HepG2 (cell line): ENCODE data around the gene DDC. TPM values are rescaled to one million over a fixed set of nuclear protein-coding genes. Genes with fewer than 3 reads are reported as not detected.

Experiments used
- ATAC-seq: fragments of 200-7000 bp; cut with Tn5 transposase; 3 replicates; pipeline ENCODE4 v1.9.1; 2020; ENCODE audit warnings: mild to moderate bottlenecking, moderate library complexity
- BruUV-seq: library from RNA; stranded (reverse); fragments of 400-500 nt; replicated peaks from 2 replicates; lab custom pipeline; 2021; lab: Mats Ljungman, UMichigan
- CTCF ChIA-PET: fragments of 300-600 bp; formaldehyde crosslinking; extraction: SDS; loops from one replicate; lab custom pipeline; 2021; ENCODE audit warnings: low total read pairs, inconsistent platforms, low intra/inter-chr PET ratio; lab: Yijun Ruan, JAX
- POLR2A ChIA-PET: fragments of 350-600 bp; sonication (Branson Sonifier 250); formaldehyde crosslinking; loops from one replicate; lab custom pipeline; 2020; ENCODE audit warnings: antibody characterized with exemption, inconsistent platforms; lab: Yijun Ruan, JAX
- DNase-seq: peaks from one replicate; pipeline ENCODE4 v3.0.0-alpha.2; 2015; ENCODE audit warnings: low spot score
- FAIRE-seq: peaks from 3 replicates; lab custom pipeline; 2011; peaks lifted over from hg19 to GRCh38; lab: Jason Lieb, UNC
- H2AFZ ChIP-seq: one replicate; pipeline ENCODE4 v1.6.1; 2011; ENCODE audit warnings: low read length, inconsistent platforms
- H3K27ac ChIP-seq: fragments of 300-600 bp; 3 replicates; pipeline ENCODE4 v1.8.0; 2011; ENCODE audit warnings: mixed run types, mild to moderate bottlenecking, mixed read lengths, low read length, inconsistent platforms; ENCODE audit not compliant: insufficient read depth; ENCODE audit errors: extremely low read length
- H3K27me3 ChIP-seq, 2 experiments: fragments of 200-600 bp in 1 of 2; 2 replicates in 1 of 2; 3 replicates in 1 of 2; pipeline versions ENCODE4 v1.6.0 to v1.8.0; 2011; ENCODE audit warnings: low read length in 2 of 2, mild to moderate bottlenecking in 2 of 2, moderate library complexity in 2 of 2, inconsistent platforms in 1 of 2; ENCODE audit not compliant: insufficient read depth in 2 of 2, control insufficient read depth in 1 of 2
- H3K36me3 ChIP-seq, 2 experiments: fragments of 200-600 bp in 1 of 2; replicated peaks in 1 of 2; 2 replicates in 1 of 2; 3 replicates in 1 of 2; pipeline versions ENCODE4 v1.5.1 to v1.8.0; 2011; ENCODE audit warnings: low read length in 2 of 2, inconsistent platforms in 1 of 2; ENCODE audit not compliant: insufficient read depth in 2 of 2, control insufficient read depth in 1 of 2
- H3K4me1 ChIP-seq: 2 replicates; pipeline ENCODE4 v1.5.1; 2012; ENCODE audit warnings: low read length, inconsistent platforms; ENCODE audit not compliant: insufficient read depth
- H3K4me2 ChIP-seq: 2 replicates; pipeline ENCODE4 v1.6.0; 2011; ENCODE audit warnings: low read depth, low read length, inconsistent platforms
- H3K4me3 ChIP-seq, 3 experiments: fragments of 200-600 bp in 1 of 3; sonication (generic), shearing (Covaris generic) in 1 of 3; replicated peaks in 1 of 3; 2 replicates each; pipeline ENCODE4 v1.5.1; 2011 to 2016; ENCODE audit warnings: low read length in 3 of 3, inconsistent platforms in 2 of 3, low read depth in 2 of 3, mild to moderate bottlenecking in 2 of 3, control low read depth in 1 of 3, mixed read lengths in 1 of 3; ENCODE audit not compliant: insufficient read depth in 1 of 3
- H3K79me2 ChIP-seq: one replicate; pipeline ENCODE4 v1.6.1; 2011; ENCODE audit warnings: low read length, inconsistent platforms; ENCODE audit not compliant: insufficient read depth
- H3K9ac ChIP-seq: 2 replicates; pipeline ENCODE4 v1.6.0; 2011; ENCODE audit warnings: mild to moderate bottlenecking, low read depth, low read length, inconsistent platforms; ENCODE audit not compliant: insufficient read depth
- H3K9me3 ChIP-seq: 2 replicates; pipeline ENCODE4 v1.5.1; 2012; ENCODE audit warnings: mild to moderate bottlenecking, low read length
- H4K20me1 ChIP-seq: 2 replicates; pipeline ENCODE4 v1.6.0; 2011; ENCODE audit warnings: inconsistent platforms, mild to moderate bottlenecking, low read length, moderate library complexity; ENCODE audit not compliant: insufficient read depth
- ARID5B ChIP-seq: IDR thresholded peaks from 2 replicates; pipeline ENCODE4 v1.4.0; 2020; ENCODE audit warnings: mild to moderate bottlenecking, missing genetic modification reagents
- BRF2 ChIP-seq: sonication (generic); formaldehyde crosslinking; IDR thresholded peaks from 2 replicates; pipeline ENCODE4 v1.8.1; 2022; ENCODE audit warnings: mild to moderate bottlenecking, missing genetic modification reagents
- MIER2 ChIP-seq: IDR thresholded peaks from 2 replicates; pipeline ENCODE4 v1.6.1; 2016; ENCODE audit warnings: missing biosample characterization, missing genetic modification reagents
- PITX1 ChIP-seq: sonication (generic); formaldehyde crosslinking; IDR thresholded peaks from 2 replicates; pipeline ENCODE4 v1.5.1; 2020; ENCODE audit warnings: mild to moderate bottlenecking, missing genetic modification reagents
- SNAPC5 ChIP-seq: sonication (generic); formaldehyde crosslinking; IDR thresholded peaks from 2 replicates; pipeline ENCODE4 v1.8.1; 2023; ENCODE audit warnings: mild to moderate bottlenecking, missing genetic modification reagents, borderline replicate concordance
- ZNF574 ChIP-seq: sonication (generic); formaldehyde crosslinking; IDR thresholded peaks from 2 replicates; pipeline ENCODE4 v1.4.0; 2020; ENCODE audit warnings: missing genetic modification reagents
- WGBS: methylation state at CpG from one replicate; pipeline ENCODE4 v1.1.6; 2017; ENCODE audit warnings: low lambda C conversion rate; 5-methylcytosine and 5-hydroxymethylcytosine counted together
- in situ Hi-C: cut with HindIII; loops from 2 replicates; pipeline ENCODE4 v1.10.0; 2017; ENCODE audit warnings: low pct_unique_long_range_greater_than_20kb; ENCODE audit not compliant: extremely low pct_ligation_motif_present
- intact Hi-C: fragments of 100-400 bp; cut with micrococcal nuclease; formaldehyde crosslinking; loops from one replicate; pipeline ENCODE4 v1.10.0; 2022; ENCODE audit not compliant: unreplicated experiment
- polyA plus RNA-seq, 8 experiments: library from polyadenylated mRNA; depleted of rRNA in 3 of 8; stranded (reverse) in 7 of 8; unstranded in 1 of 8; fragments of >200 nt; fragmentation: Illumina TruSeq in 4 of 8; extraction: Trizol in 4 of 8; gene quantifications; 2 replicates each; pipeline versions ENCODE4 v1.2.1 to v1.2.3, GENCODE V29; 2011 to 2016; ENCODE audit warnings: low read depth in 4 of 8, missing spikeins in 1 of 8, mixed read lengths in 1 of 8; ENCODE audit not compliant: insufficient read depth in 1 of 8
- total RNA-seq, 5 experiments: library from RNA; depleted of rRNA; stranded (reverse); fragments of >200 nt; fragmentation: Illumina TruSeq; extraction: Trizol; gene quantifications; 2 replicates each; pipeline ENCODE4 v1.2.3, GENCODE V29; 2016; ENCODE audit warnings: low read depth in 1 of 5

DDC gene
- total and polyA plus RNA-seq, 2 of the 13 experiments (the other 11 are each of a cell fraction or from before 2014, with no cell fraction given) = 11.7 to 93.3 TPM

GRCh38 chr7:50589364-50589763 lies 24.2 kb upstream of the DDC start:
- ChIA-PET POLR2A (interaction anchor here (0.8 to 2.0 kb wide), 4 partner anchors 24 to 28 kb away, joined by 3 to 11 read pairs (median 6); partner anchors contain the start of gene DDC), CTCF (no interaction called here)
- in situ Hi-C loops = no loop called here
- Histone ChIP-seq H3K36me3 (no peaks in the 10 kb centered on the region), H3K4me3 (no peak overlapping the region), H3K9ac (no peak overlapping the region), H2AFZ (no peak overlapping the region), H3K9me3 (peaks cover under 1% of the 10 kb centered on the region; the same call in 1 of the 2 replicates), H3K79me2 (no peaks in the 10 kb centered on the region), H3K4me2 (peak overlapping the region; percentile 46; the same call in 1 of the 2 replicates), H4K20me1 (no peaks in the 10 kb centered on the region), H3K4me1 (peaks cover 47% of the 10 kb centered on the region), H3K27me3 (no peaks in the 10 kb centered on the region), H3K27ac (no peak overlapping the region)
- TF ChIP-seq ARID5B (CRISPR knock-in tag) (no peak), PITX1 (CRISPR knock-in tag) (no peak), ZNF574 (CRISPR knock-in tag) (no peak), MIER2 (CRISPR knock-in tag) (no peak), SNAPC5 (CRISPR knock-in tag) (no peak), BRF2 (CRISPR knock-in tag) (no peak)
- WGBS = 89% methylated on average over 2 of the region's 2 CpGs
- no peak for FAIRE-seq
- no peak for DNase-seq
- ATAC-seq = no peak
- no TSS peak for BruUV-seq
- intact Hi-C loops = no loop called here
